ENCODE measurements around the gene CES5A. TPM values are rescaled to one million over a fixed set of nuclear protein-coding genes. Genes with fewer than 3 reads are reported as not detected.

The CES5A gene
- total and polyA plus RNA-seq, 10 of the 15 experiments (the other 5 are each of a cell fraction or from before 2014, with no cell fraction given), result 0.19 TPM; not detected in 9

DNA sequence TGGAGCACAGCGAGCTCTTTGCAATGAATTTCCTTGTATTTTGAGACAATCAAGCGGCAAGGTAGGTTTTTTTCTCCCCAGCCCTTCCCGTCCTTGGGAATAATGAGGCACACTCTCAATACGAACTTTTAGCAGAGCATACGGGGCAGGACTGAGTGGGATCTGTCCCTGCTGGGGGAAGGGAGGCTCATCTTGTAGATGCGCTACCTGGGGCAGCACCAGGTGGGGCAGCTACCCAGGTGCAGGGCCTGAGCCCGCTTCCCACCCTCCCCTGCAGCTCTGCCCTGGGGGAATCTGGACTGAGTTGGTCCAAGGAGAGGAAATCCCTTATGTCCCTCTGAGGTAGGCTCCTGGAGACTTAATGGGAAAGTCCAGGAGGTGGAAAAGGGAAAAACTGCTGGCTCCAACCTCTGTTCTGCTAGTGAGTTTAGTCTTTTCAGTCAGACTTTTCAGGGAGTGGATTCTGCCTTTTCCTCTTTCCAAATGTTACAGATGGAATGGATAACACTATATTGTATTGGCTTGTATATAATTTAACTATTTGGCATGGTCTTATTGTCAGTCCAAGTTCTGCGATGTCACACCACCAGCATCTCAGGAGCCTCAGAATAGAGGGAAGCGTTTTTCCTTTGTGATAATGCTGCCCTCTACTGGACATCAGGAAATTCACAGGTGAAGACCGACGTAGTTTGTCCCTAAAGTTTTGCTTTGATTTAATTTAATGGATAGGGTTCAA, 32.6 kb downstream of the CES5A start:
- intact Hi-C loops (cut with micrococcal nuclease; ENCODE audit: unreplicated experiment), result loop anchor here (1.0 kb wide), 2 partner anchors 130 to 377 kb away; no protein-coding TSS in a partner anchor
- FAIRE-seq, result peak; percentile 73
- no TSS peak for BruUV-seq (replicated peaks)
- Histone ChIP-seq H3K9ac (ENCODE audit: control insufficient read depth, insufficient read depth, low read length) (no peak overlapping the region), H3K4me3 (no peak overlapping the region), H3K4me1 (ENCODE audit: control insufficient read depth, insufficient read depth, low read length) (no peaks in the 10 kb centered on the region), H3K79me2 (ENCODE audit: control insufficient read depth, insufficient read depth, low read length) (no peaks in the 10 kb centered on the region), H3K27ac (ENCODE audit: control insufficient read depth, insufficient read depth) (no peak overlapping the region), H3K27me3 (replicated peaks in 1 of 2; ENCODE audit: control insufficient read depth in 2 of 2, insufficient read depth in 2 of 2, low read length in 1 of 2) (no peaks in the 10 kb centered on the region), H2AFZ (ENCODE audit: control insufficient read depth, low read depth, low read length) (no peak overlapping the region), H3K9me3 (replicated peaks; ENCODE audit: control insufficient read depth, insufficient read depth, low read length) (no peaks in the 10 kb centered on the region), H3K36me3 (ENCODE audit: control insufficient read depth in 2 of 2, insufficient read depth in 2 of 2, low read length in 1 of 2) (no peaks in the 10 kb centered on the region), H3K4me2 (ENCODE audit: control insufficient read depth, insufficient read depth) (no peak overlapping the region), H4K20me1 (ENCODE audit: control insufficient read depth, insufficient read depth) (no peaks in the 10 kb centered on the region)
- WGBS (ENCODE audit: insufficient coverage, insufficient replicate concordance, low lambda C conversion rate, missing lambda C conversion rate), result 36% methylated on average over 11 of the region's 11 CpGs
- POLR2A ChIA-PET, result no interaction called here
- in situ Hi-C loops (cut with MboI), result loop anchor here (5.0 kb wide), 2 partner anchors 130 to 375 kb away; no protein-coding TSS in a partner anchor
- DNase-seq (ENCODE audit: low read depth, low spot score), result no peak
- CTCF ChIA-PET, result interaction anchor here (0.6 to 3.5 kb wide), 4 partner anchors 16 to 476 kb away, joined by 3 to 37 read pairs (median 12); no protein-coding TSS in a partner anchor
- SMC1A ChIA-PET (ENCODE audit: uncharacterized antibody, unreplicated experiment), result interaction anchor here (0.5 to 2.4 kb wide), 5 partner anchors 128 to 859 kb away, joined by 3 to 10 read pairs (median 4); no protein-coding TSS in a partner anchor
- peak; percentile 78 for ATAC-seq
- TF ChIP-seq NKRF (conservative IDR thresholded peaks at IDR 0.05) (no peak), IKZF1 (conservative IDR thresholded peaks at IDR 0.05) (no peak), STAT3 (IDR thresholded peaks at IDR 0.05; ENCODE audit: low read depth, low read length) (no peak), RAD21 (IDR thresholded peaks at IDR 0.05; ENCODE audit: insufficient read depth, low read depth, low read length) (peak; percentile 84), EGR1 (IDR thresholded peaks at IDR 0.05; ENCODE audit: borderline replicate concordance in 1 of 2, low read depth in 2 of 2, low read length in 2 of 2) (no peak), SMC3 (IDR thresholded peaks at IDR 0.05; ENCODE audit: borderline replicate concordance, low read length) (peak; percentile 65; the same call in 1 of the 2 replicates), CTCF (IDR thresholded peaks at IDR 0.05 in 2 of 3, conservative IDR thresholded peaks at IDR 0.05 in 1 of 3; ENCODE audit: control insufficient read depth in 2 of 3, extremely low read depth in 1 of 3, insufficient read depth in 1 of 3, low read depth in 3 of 3, low read length in 3 of 3) (peak; percentile 55 to 73 (median 58)), KDM1A (IDR thresholded peaks at IDR 0.05; ENCODE audit: borderline replicate concordance) (no peak)
- TF ChIP-seq, protein P1, sequence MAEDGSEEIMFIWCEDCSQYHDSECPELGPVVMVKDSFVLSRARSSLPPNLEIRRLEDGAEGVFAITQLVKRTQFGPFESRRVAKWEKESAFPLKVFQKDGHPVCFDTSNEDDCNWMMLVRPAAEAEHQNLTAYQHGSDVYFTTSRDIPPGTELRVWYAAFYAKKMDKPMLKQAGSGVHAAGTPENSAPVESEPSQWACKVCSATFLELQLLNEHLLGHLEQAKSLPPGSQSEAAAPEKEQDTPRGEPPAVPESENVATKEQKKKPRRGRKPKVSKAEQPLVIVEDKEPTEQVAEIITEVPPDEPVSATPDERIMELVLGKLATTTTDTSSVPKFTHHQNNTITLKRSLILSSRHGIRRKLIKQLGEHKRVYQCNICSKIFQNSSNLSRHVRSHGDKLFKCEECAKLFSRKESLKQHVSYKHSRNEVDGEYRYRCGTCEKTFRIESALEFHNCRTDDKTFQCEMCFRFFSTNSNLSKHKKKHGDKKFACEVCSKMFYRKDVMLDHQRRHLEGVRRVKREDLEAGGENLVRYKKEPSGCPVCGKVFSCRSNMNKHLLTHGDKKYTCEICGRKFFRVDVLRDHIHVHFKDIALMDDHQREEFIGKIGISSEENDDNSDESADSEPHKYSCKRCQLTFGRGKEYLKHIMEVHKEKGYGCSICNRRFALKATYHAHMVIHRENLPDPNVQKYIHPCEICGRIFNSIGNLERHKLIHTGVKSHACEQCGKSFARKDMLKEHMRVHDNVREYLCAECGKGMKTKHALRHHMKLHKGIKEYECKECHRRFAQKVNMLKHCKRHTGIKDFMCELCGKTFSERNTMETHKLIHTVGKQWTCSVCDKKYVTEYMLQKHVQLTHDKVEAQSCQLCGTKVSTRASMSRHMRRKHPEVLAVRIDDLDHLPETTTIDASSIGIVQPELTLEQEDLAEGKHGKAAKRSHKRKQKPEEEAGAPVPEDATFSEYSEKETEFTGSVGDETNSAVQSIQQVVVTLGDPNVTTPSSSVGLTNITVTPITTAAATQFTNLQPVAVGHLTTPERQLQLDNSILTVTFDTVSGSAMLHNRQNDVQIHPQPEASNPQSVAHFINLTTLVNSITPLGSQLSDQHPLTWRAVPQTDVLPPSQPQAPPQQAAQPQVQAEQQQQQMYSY (CRISPR knock-in tag; IDR thresholded peaks at IDR 0.05), result no peak
- RAD21 ChIA-PET (ENCODE audit: unreplicated experiment), result interaction anchor here (1.6 to 2.1 kb wide), 3 partner anchors 130 to 378 kb away, joined by 3 to 9 read pairs (median 6); no protein-coding TSS in a partner anchor
